T-helper 22 cell (primary cell): Measurements from ENCODE around the gene RACGAP1.

Experiments used
- DNase-seq: peaks from one replicate; pipeline ENCODE4 v3.0.0-alpha.2; 2020; ENCODE audit warnings: low read depth

The RACGAP1 gene

GRCh38 chr12:50025187-50026059 lies at the start of gene RACGAP1:
RACGAP1 (minus strand) TSS chr12:50025494; CDS start chr12:50016715, 8,779 bp downstream.
- peak; percentile 94 for DNase-seq

DNA sequence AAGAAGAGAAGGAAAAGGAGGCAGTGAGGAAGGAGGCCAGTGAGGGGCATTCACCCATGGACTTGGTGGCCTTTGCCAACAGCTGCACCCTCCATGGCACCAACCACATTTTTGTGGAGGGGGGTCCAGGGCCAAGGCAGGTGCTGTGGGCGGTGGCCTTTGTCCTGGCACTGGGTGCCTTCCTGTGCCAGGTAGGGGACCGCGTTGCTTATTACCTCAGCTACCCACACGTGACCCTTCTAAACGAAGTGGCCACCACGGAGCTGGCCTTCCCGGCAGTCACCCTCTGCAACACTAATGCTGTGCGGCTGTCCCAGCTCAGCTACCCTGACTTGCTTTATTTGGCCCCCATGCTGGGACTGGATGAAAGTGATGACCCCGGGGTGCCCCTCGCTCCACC lies 48.4 kb upstream of the RACGAP1 start:
- DNase-seq, result no peak

- no peak for DNase-seq
Observed at GRCh38 chr12:50073206-50073605, 47.9 kb upstream of the RACGAP1 start.

- DNase-seq, result no peak
Observed at GRCh38 chr12:50072198-50072907, 47.1 kb upstream of the RACGAP1 start.

- peak; percentile 34 for DNase-seq
Observed at GRCh38 chr12:50070314-50071060, 45.2 kb upstream of the RACGAP1 start.

DNA sequence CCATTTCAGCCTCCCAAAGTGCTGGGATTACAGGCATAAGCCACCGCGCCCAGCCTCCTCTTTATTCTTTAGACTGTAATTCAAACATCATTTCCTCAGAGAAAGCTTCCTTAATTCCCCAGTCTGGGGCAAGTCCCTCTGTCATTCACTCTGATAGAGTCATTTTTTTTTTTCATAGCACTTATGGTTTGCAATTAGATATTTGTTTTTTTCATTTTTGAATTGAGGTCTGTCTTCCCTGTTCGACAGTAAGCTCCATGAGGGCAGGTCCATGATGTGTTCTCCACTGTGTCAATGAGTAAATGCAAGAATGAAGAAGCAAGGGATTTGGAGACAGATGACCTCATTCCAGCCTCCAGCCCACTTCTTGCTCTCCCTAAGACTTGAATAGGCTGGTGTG lies 44.2 kb upstream of the RACGAP1 start:
- DNase-seq, result no peak

GRCh38 chr12:50069069-50069468 lies 43.8 kb upstream of the RACGAP1 start:
- no peak for DNase-seq

DNA sequence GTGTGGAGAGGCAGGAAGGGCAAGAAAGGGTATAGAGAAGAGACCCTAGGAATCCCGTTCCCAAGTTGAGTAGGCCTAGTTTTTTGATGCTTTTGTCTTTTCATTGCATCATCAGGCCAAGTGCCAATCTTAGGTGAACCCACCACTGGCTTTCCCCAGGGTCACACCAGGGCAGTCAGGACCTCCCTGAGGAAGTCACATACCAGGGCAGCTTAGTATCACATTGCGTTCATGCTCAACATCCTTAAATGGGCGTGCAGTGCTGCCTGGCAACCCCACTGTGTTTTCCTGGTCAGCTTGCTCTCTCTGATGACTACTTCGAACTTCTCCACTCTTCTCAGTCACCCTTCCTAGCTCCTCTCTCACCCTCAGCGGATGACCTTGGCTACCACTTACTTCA lies 41.1 kb upstream of the RACGAP1 start:
- DNase-seq, result no peak

GRCh38 chr12:50065726-50066310 lies 40.5 kb upstream of the RACGAP1 start:
- no peak for DNase-seq

GRCh38 chr12:50062728-50063460 lies 37.6 kb upstream of the RACGAP1 start:
- no peak for DNase-seq

GRCh38 chr12:50061946-50062686 lies 36.8 kb upstream of the RACGAP1 start:
- DNase-seq, result no peak

DNA sequence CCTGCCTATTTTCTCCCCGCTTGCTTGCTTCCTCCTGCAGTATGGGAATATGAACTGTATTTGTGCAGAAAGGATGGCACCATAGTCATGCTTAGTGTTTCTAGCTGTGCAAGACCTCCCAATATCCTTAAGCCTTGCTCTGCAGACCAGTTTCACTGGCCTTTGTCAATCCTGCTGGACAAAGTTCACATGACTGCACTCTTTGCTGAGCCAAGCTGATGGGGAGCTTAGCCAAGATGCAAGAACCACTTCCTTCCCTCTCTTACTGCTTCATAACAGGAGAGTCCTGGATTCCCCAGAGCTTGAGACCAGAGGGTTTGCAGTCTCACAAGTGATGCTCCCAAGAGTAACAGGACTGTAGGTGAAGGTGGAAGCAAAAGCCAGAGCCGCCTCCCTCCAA lies 35.9 kb upstream of the RACGAP1 start:
- DNase-seq, result no peak

DNA sequence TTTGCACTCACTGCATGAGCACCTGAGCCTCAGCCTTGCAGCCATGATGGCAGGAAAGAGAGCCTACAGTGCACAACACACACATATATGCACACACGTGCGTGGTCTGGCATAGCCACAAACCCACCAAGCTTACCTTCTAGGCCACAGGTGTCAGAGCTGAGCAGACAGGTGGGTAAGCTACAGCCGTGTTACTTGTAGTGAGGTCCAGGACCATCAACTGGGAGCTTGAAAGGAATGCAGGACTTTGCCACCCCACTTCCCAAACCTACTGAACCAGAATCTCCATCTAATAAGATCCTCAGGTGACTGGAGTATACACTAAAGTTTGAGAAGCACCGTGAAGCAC lies 34.8 kb upstream of the RACGAP1 start:
- DNase-seq, result no peak

DNA sequence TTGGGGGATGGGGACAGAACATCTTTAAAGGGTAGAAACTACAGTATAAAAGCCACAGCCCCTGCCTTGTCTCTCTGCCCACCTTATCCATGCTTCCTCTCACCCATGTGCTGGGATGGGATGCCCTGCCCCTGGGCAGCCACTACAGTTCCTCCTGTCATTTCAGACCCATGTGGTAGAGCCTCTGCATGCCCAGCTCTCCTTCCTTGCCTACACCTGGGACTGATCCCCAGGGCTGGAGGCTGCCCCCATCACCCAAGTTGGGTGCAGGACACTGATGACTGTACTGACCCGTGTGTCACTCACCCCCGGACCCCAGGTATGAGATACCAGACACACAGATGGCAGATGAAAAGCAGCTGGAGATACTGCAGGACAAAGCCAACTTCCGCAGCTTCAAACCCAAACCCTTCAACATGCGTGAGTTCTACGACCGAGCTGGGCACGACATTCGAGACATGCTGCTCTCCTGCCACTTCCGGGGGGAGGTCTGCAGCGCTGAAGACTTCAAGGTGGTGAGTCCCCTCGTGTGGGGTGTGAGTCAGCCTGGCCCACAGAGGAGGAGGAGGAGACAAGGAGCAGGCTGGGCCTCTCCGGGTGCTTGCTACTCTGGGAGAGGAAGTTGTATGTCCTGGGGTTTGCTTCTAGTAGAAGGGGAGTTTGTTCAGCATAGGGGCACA lies 34.3 kb upstream of the RACGAP1 start:
- no peak for DNase-seq

DNA sequence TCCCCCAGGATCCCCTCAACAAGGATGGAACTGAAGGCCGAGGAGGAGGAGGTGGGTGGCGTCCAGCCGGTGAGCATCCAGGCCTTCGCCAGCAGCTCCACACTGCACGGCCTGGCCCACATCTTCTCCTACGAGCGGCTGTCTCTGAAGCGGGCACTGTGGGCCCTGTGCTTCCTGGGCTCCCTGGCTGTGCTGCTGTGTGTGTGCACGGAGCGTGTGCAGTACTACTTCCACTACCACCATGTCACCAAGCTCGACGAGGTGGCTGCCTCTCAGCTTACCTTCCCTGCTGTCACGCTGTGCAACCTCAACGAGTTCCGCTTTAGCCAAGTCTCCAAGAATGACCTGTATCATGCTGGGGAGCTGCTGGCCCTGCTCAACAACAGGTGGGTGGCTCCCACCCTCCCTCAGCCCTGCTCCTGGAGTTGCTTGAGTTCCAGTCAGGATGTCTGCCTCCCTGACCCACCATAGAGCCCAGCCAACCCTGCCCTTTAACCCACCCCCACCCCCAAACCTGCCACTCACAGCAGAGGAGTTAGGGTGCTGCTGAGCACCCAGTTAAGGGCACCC lies 33.5 kb upstream of the RACGAP1 start:
- DNase-seq, result no peak

DNA sequence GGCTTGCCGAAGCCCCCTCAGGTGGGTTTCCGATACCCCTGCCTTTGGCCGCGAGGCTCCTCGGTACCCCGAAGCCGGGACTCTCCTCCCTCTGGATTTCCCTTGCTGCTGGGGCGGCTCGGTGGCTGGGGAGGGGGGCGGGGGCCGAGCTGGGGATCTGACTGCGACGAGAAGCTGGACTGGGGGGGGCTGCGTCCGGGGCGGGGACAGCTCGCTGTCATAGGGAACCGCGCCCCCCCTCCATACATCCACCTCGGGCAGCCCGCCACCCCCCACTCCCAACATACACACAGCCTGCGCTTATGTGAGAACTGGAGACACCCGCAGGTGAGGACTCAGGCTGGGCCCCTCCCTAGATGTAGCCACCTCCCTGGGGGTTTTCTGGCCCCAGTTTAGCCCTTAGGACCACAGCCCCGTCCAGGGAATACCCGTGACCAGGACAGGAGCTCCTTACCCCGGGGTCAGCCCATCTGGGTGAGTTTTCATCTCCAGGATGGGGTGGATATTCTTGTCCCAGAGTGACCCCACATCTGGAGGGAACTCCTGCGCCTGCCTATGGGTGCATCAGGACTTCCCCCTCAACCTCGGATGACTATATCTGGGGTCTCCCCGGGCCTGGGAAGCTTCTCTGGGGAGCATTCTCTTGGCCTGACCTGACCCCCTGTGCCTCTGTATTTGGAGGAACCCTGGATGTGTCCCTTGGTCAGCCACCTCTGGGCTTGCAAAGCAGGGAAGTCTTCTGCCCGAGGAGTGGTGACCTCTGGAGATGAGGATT lies 32.8 kb upstream of the RACGAP1 start:
- DNase-seq, result no peak

DNA sequence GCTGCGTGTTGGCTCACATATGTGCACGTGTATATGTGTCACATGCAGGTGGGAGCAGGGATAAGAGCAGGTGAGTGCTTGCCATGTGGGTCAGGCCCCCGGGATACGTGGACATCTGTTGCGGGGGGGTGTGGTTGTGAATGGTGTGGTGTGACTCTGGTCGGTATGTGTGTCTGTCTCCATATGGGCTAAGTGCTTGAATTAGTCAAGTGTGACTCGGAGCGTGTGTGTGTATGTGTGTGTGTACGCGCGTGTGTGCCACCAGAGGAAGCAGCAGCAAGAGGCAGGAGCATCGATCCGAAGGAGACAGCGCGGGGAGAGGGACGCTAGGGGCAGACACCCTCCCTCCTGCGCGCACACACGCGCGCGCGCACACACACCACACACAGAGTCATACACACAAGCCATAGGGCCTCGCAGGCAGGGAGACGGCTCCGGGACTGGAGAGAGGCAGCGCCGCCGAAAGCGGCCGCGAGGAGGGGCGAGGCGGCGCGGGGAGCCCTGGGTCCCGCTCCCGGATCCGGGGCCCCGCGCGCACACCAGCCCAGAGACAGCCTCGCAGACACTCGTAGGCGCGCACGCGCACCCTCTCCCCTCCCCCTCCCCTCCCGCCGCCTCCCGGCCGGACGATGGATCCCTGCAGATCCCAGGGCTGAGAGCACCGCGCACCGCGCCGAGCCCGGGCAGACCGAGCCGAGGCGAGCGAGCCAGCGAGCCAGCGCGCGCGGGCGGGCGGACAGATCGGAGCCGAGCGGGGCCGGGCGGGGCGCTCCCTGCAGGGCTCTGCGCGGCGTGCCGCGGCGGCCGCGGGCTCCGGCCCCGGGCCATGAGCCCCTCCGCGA lies 31.9 kb upstream of the RACGAP1 start, which contains the start of gene ASIC1:
Gene ASIC1, plus strand, starts transcription at position 597 of the 842 bp plus-strand sequence. CDS start 1,171 bp downstream, outside the sequence.
- peak; percentile 15 for DNase-seq

DNA sequence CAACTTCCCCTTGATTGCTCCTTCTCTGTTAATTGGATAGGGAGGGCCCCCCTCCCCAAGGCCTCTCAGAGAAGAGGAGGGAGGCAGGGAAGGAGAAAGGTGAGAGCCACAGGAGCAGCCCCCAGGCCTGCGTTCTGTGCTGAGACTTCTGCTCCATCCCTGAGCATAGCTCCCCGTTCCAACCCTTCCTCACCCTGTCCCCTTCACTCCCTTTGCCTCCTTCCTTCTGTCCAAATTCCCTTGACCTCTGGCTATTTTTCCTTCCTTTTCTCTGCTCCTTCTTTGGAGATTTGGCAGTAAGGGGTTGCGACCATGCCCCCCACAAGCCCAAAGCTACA lies 31.3 kb upstream of the RACGAP1 start:
- DNase-seq, result no peak
